OCI-LY1 (cell line): ENCODE results near the gene SLC17A4.

Experiments used
- CTCF ChIP-seq: fragments of 200-600 bp; sonication (generic), shearing (Covaris generic); IDR thresholded peaks from 2 replicates; pipeline ENCODE4 v1.5.1; 2017; ENCODE audit warnings: mild to moderate bottlenecking, antibody characterized with exemption, low read length, moderate library complexity, mixed read lengths
- EZH2 ChIP-seq: fragments of 200-600 bp; sonication (generic), shearing (Covaris generic); IDR thresholded peaks from 2 replicates; pipeline ENCODE4 v1.8.0; 2017; ENCODE audit warnings: borderline replicate concordance, mixed run types, mild to moderate bottlenecking, antibody characterized with exemption, low read length, moderate library complexity, mixed read lengths

GRCh38 chr6:25727028-25727427 lies 27.5 kb upstream of the SLC17A4 start:
- TF ChIP-seq CTCF (no peak), EZH2 (no peak)
